ENCODE results near the gene TMTC1. TPM values are rescaled to one million over a fixed set of nuclear protein-coding genes. Genes with fewer than 3 reads are reported as not detected.

The TMTC1 gene
- polyA plus RNA-seq, 1 of the 3 experiments (the other 2 are of a cell fraction): 0.13 TPM

- Histone ChIP-seq H3K9me2 (no peaks in the 10 kb centered on the region), H3K79me2 (ENCODE audit: insufficient read depth) (no peaks in the 10 kb centered on the region), H3K27ac (ENCODE audit: low read depth in 2 of 2, low read length in 1 of 2) (no peak overlapping the region), H3K27me3 (ENCODE audit: insufficient read depth) (no peaks in the 10 kb centered on the region), H3K9ac (no peak overlapping the region), H2AFZ (ENCODE audit: low read depth) (no peak overlapping the region), H3K9me3 (no peaks in the 10 kb centered on the region), H3K4me2 (no peak overlapping the region), H3K36me3 (replicated peaks in 1 of 2; ENCODE audit: control insufficient read depth in 1 of 2, insufficient read depth in 2 of 2, low read length in 1 of 2) (no peaks in the 10 kb centered on the region), H3K4me1 (ENCODE audit: control insufficient read depth in 1 of 2, insufficient read depth in 2 of 2, low read depth in 1 of 2, low read length in 1 of 2) (peaks cover 0 to 6% of the 10 kb centered on the region in 2 experiments; a peak in 2 of 4 replicates), H3K4me3 (ENCODE audit: low read depth in 2 of 2, low read length in 1 of 2) (no peak overlapping the region), H4K20me1 (ENCODE audit: insufficient read depth) (no peaks in the 10 kb centered on the region), H3F3A (replicated peaks; ENCODE audit: insufficient read depth) (no peaks in the 10 kb centered on the region)
- no peak for TF ChIP-seq NRF1 (IDR thresholded peaks at IDR 0.05; ENCODE audit: low read depth, low read length)
- no peak for TF ChIP-seq TCF12 (IDR thresholded peaks at IDR 0.05)
- TF ChIP-seq FOXJ3 (CRISPR knock-in tag; IDR thresholded peaks at IDR 0.05): no peak
- TF ChIP-seq SMC3 (IDR thresholded peaks at IDR 0.05; ENCODE audit: low read depth, low read length): no peak
- TF ChIP-seq, protein P1, sequence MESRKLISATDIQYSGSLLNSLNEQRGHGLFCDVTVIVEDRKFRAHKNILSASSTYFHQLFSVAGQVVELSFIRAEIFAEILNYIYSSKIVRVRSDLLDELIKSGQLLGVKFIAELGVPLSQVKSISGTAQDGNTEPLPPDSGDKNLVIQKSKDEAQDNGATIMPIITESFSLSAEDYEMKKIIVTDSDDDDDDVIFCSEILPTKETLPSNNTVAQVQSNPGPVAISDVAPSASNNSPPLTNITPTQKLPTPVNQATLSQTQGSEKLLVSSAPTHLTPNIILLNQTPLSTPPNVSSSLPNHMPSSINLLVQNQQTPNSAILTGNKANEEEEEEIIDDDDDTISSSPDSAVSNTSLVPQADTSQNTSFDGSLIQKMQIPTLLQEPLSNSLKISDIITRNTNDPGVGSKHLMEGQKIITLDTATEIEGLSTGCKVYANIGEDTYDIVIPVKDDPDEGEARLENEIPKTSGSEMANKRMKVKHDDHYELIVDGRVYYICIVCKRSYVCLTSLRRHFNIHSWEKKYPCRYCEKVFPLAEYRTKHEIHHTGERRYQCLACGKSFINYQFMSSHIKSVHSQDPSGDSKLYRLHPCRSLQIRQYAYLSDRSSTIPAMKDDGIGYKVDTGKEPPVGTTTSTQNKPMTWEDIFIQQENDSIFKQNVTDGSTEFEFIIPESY (IDR thresholded peaks at IDR 0.05; ENCODE audit: borderline replicate concordance, low read depth): no peak
- no peak for TF ChIP-seq EZH2phosphoT487 (IDR thresholded peaks at IDR 0.05; ENCODE audit: borderline replicate concordance, low read depth)
- no peak for TF ChIP-seq MXI1 (IDR thresholded peaks at IDR 0.05; ENCODE audit: low read depth, low read length)
- no peak for TF ChIP-seq RFX5 (IDR thresholded peaks at IDR 0.05; ENCODE audit: low read length)
- TF ChIP-seq CTCF (IDR thresholded peaks at IDR 0.05): no peak
- TF ChIP-seq JUND (IDR thresholded peaks at IDR 0.05): no peak
- TF ChIP-seq, protein P2, sequence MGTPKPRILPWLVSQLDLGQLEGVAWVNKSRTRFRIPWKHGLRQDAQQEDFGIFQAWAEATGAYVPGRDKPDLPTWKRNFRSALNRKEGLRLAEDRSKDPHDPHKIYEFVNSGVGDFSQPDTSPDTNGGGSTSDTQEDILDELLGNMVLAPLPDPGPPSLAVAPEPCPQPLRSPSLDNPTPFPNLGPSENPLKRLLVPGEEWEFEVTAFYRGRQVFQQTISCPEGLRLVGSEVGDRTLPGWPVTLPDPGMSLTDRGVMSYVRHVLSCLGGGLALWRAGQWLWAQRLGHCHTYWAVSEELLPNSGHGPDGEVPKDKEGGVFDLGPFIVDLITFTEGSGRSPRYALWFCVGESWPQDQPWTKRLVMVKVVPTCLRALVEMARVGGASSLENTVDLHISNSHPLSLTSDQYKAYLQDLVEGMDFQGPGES (IDR thresholded peaks at IDR 0.05; ENCODE audit: low read depth, low read length): no peak
- TF ChIP-seq TAF1 (IDR thresholded peaks at IDR 0.05; ENCODE audit: borderline replicate concordance, low read depth, low read length): no peak
- no peak for TF ChIP-seq RCOR1 (IDR thresholded peaks at IDR 0.05; ENCODE audit: low read length)
- TF ChIP-seq, protein P3, sequence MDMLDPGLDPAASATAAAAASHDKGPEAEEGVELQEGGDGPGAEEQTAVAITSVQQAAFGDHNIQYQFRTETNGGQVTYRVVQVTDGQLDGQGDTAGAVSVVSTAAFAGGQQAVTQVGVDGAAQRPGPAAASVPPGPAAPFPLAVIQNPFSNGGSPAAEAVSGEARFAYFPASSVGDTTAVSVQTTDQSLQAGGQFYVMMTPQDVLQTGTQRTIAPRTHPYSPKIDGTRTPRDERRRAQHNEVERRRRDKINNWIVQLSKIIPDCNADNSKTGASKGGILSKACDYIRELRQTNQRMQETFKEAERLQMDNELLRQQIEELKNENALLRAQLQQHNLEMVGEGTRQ (IDR thresholded peaks at IDR 0.05; ENCODE audit: borderline replicate concordance, low read depth, low read length): no peak
- ChIA-PET POLR2A (no interaction called here), CTCF (interaction anchor here (1.1 kb wide), 1 partner anchor 12 kb away, joined by 3 read pairs; no protein-coding TSS in a partner anchor)
- 50% methylated on average over 1 of the region's 1 CpG for WGBS (ENCODE audit: low lambda C conversion rate)
- DNase-seq: no peak
Measured at GRCh38 chr12:29681370-29681769, 102.4 kb downstream of the TMTC1 start.
